SK-N-SH (cell line): ENCODE measurements around the gene BPIFB1. TPM values are rescaled to one million over a fixed set of nuclear protein-coding genes. Genes with fewer than 3 reads are reported as not detected.

Experiments
- CTCF ChIA-PET: fragments of 300-600, 350-600 bp; formaldehyde crosslinking; extraction: SDS; loops from one replicate; lab custom pipeline; 2021; lab: Yijun Ruan, JAX
- POLR2A ChIA-PET: fragments of 350-600 bp; sonication (Branson Sonifier 250); formaldehyde crosslinking; extraction: SDS; loops from one replicate; lab custom pipeline; 2020; ENCODE audit warnings: antibody characterized with exemption, inconsistent platforms; lab: Yijun Ruan, JAX
- DNase-seq: peaks from one replicate; pipeline ENCODE4 v3.0.0; 2012
- H2AFZ ChIP-seq: fragments of 200-600 bp; sonication (generic); 2 replicates; pipeline ENCODE4 v1.8.1; 2016; ENCODE audit warnings: antibody characterized with exemption, mild to moderate bottlenecking, low read depth
- H3F3A ChIP-seq: fragments of 200-600 bp; sonication (generic); replicated peaks from 2 replicates; pipeline ENCODE3; 2016; ENCODE audit warnings: antibody characterized with exemption, mild to moderate bottlenecking; ENCODE audit not compliant: insufficient read depth
- H3K27ac ChIP-seq, 2 experiments: fragments of 200-500 bp in 1 of 2; fragments of 200-600 bp in 1 of 2; sonication (Bioruptor generic) in 1 of 2; sonication (generic), shearing (Covaris generic) in 1 of 2; 2 replicates each; pipeline versions ENCODE4 v1.5.1 to v1.6.1; 2014 to 2016; ENCODE audit warnings: low read depth in 2 of 2, inconsistent platforms in 1 of 2, low read length in 1 of 2, mild to moderate bottlenecking in 1 of 2, mixed read lengths in 1 of 2
- H3K27me3 ChIP-seq: fragments of 200-600 bp; sonication (generic), shearing (Covaris generic); 2 replicates; pipeline ENCODE4 v1.6.1; 2016; ENCODE audit warnings: mixed run types; ENCODE audit not compliant: insufficient read depth
- H3K36me3 ChIP-seq, 2 experiments: fragments of 200-500 bp in 1 of 2; fragments of 200-600 bp in 1 of 2; sonication (Bioruptor generic) in 1 of 2; sonication (generic) in 1 of 2; replicated peaks in 1 of 2; 2 replicates each; pipeline versions ENCODE3 to v1.5.1; 2014 to 2016; ENCODE audit warnings: low read length in 1 of 2, mild to moderate bottlenecking in 1 of 2; ENCODE audit not compliant: insufficient read depth in 2 of 2, control insufficient read depth in 1 of 2
- H3K4me1 ChIP-seq, 2 experiments: fragments of 200-500 bp in 1 of 2; fragments of 200-600 bp in 1 of 2; sonication (Bioruptor generic) in 1 of 2; sonication (generic), shearing (Covaris generic) in 1 of 2; 2 replicates each; pipeline versions ENCODE4 v1.5.1 to v1.6.1; 2014 to 2016; ENCODE audit warnings: low read depth in 1 of 2, low read length in 1 of 2, mixed run types in 1 of 2; ENCODE audit not compliant: insufficient read depth in 2 of 2, control insufficient read depth in 1 of 2
- H3K4me2 ChIP-seq: fragments of 200-600 bp; sonication (generic), shearing (Covaris generic); 2 replicates; pipeline ENCODE4 v1.6.1; 2017; ENCODE audit warnings: mixed run types
- H3K4me3 ChIP-seq, 2 experiments: fragments of 200-500 bp in 1 of 2; fragments of 200-600 bp in 1 of 2; sonication (Bioruptor generic) in 1 of 2; sonication (generic), shearing (Covaris generic) in 1 of 2; 2 replicates each; pipeline versions ENCODE4 v1.5.1 to v1.8.1; 2014 to 2016; ENCODE audit warnings: low read depth in 2 of 2, inconsistent platforms in 1 of 2, low read length in 1 of 2, mild to moderate bottlenecking in 1 of 2, mixed read lengths in 1 of 2, moderate library complexity in 1 of 2
- H3K79me2 ChIP-seq: fragments of 200-600 bp; sonication (generic); 2 replicates; pipeline ENCODE4 v1.8.1; 2017; ENCODE audit warnings: mild to moderate bottlenecking; ENCODE audit not compliant: insufficient read depth
- H3K9ac ChIP-seq: fragments of 200-600 bp; sonication (generic); 2 replicates; pipeline ENCODE4 v1.6.1; 2017; ENCODE audit warnings: mixed run types
- H3K9me2 ChIP-seq: fragments of 200-600 bp; sonication (generic); 2 replicates; pipeline ENCODE4 v1.6.1; 2017; ENCODE audit warnings: mixed run types
- H3K9me3 ChIP-seq: fragments of 200-600 bp; sonication (generic); 2 replicates; pipeline ENCODE4 v1.6.1; 2017; ENCODE audit warnings: mixed run types, mild to moderate bottlenecking, moderate library complexity
- H4K20me1 ChIP-seq: fragments of 200-600 bp; sonication (generic); 2 replicates; pipeline ENCODE4 v1.6.1; 2017; ENCODE audit warnings: mild to moderate bottlenecking, mixed run types; ENCODE audit not compliant: insufficient read depth
- CHD2 ChIP-seq: fragments of 150-350 bp; IDR thresholded peaks from 2 replicates; pipeline ENCODE4 v1.6.1; 2018; ENCODE audit warnings: low read length; ENCODE audit not compliant: partially characterized antibody
- CTCF ChIP-seq: fragments of 200-600 bp; sonication (generic); IDR thresholded peaks from 2 replicates; pipeline ENCODE4 v1.6.1; 2017; ENCODE audit warnings: antibody characterized with exemption, mild to moderate bottlenecking, moderate library complexity
- EZH2phosphoT487 ChIP-seq: fragments of 200-600 bp; sonication (generic); IDR thresholded peaks from 2 replicates; pipeline ENCODE4 v1.6.1; 2017; ENCODE audit warnings: low read depth, mixed run types, mild to moderate bottlenecking, antibody characterized with exemption, moderate library complexity, borderline replicate concordance
- FOSL2 ChIP-seq: IDR thresholded peaks from 2 replicates; pipeline ENCODE4 v1.4.0; 2012; ENCODE audit warnings: low read depth, mild to moderate bottlenecking, moderate library complexity, borderline replicate concordance
- FOXM1 ChIP-seq: IDR thresholded peaks from 2 replicates; pipeline ENCODE4 v1.4.0; 2012; ENCODE audit warnings: low read depth, mild to moderate bottlenecking
- GABPA ChIP-seq: IDR thresholded peaks from 2 replicates; pipeline ENCODE4 v1.4.0; 2012; ENCODE audit warnings: low read depth, mild to moderate bottlenecking
- GATA2 ChIP-seq: sonication (generic); formaldehyde crosslinking; IDR thresholded peaks from 2 replicates; pipeline ENCODE4 v1.5.0; 2020; ENCODE audit warnings: mild to moderate bottlenecking, missing genetic modification reagents
- JUND ChIP-seq: IDR thresholded peaks from 2 replicates; pipeline ENCODE4 v1.4.0; 2012
- MAX ChIP-seq: IDR thresholded peaks from 2 replicates; pipeline ENCODE4 v1.4.0; 2012; ENCODE audit warnings: low read depth
- MXI1 ChIP-seq: IDR thresholded peaks from 2 replicates; pipeline ENCODE4 v1.6.1; 2012; ENCODE audit warnings: mild to moderate bottlenecking, low read depth, low read length, improper control_type of control experiment
- NFIC ChIP-seq: IDR thresholded peaks from 2 replicates; pipeline ENCODE4 v1.4.0; 2012; ENCODE audit warnings: borderline replicate concordance
- NRF1 ChIP-seq: IDR thresholded peaks from 2 replicates; pipeline ENCODE4 v1.6.1; 2012; ENCODE audit warnings: low read depth, mild to moderate bottlenecking, low read length
- PBX3 ChIP-seq: IDR thresholded peaks from 2 replicates; pipeline ENCODE4; 2012
- RAD21 ChIP-seq: IDR thresholded peaks from 2 replicates; pipeline ENCODE4 v1.6.1; 2012; ENCODE audit warnings: mild to moderate bottlenecking, low read length
- RCOR1 ChIP-seq: fragments of 150-350 bp; IDR thresholded peaks from 2 replicates; pipeline ENCODE4 v1.6.1; 2017; ENCODE audit warnings: antibody characterized with exemption, low read length
- REST ChIP-seq: IDR thresholded peaks from 2 replicates; pipeline ENCODE4 v1.6.1; 2012; ENCODE audit warnings: mild to moderate bottlenecking, low read depth, low read length, moderate library complexity
- SIN3A ChIP-seq: IDR thresholded peaks from 2 replicates; pipeline ENCODE4 v1.6.1; 2012; ENCODE audit warnings: low read depth, mild to moderate bottlenecking, low read length, moderate library complexity, borderline replicate concordance
- TCF12 ChIP-seq: IDR thresholded peaks from 2 replicates; pipeline ENCODE4 v1.4.0; 2012
- TEAD4 ChIP-seq: IDR thresholded peaks from 2 replicates; pipeline ENCODE4 v1.4.0; 2012; ENCODE audit warnings: mild to moderate bottlenecking, borderline replicate concordance; ENCODE audit not compliant: insufficient read depth
- USF2 ChIP-seq: fragments of 150-350 bp; IDR thresholded peaks from 2 replicates; pipeline ENCODE4 v1.6.1; 2017; ENCODE audit warnings: antibody characterized with exemption, low read length, low read depth, borderline replicate concordance
- WGBS: methylation state at CpG from one replicate; pipeline ENCODE4 v1.1.6; 2017; ENCODE audit warnings: low lambda C conversion rate; 5-methylcytosine and 5-hydroxymethylcytosine counted together
- polyA plus RNA-seq, 3 experiments: library from polyadenylated mRNA; depleted of rRNA; stranded (reverse); fragments of >200 nt; gene quantifications; 2 replicates each; pipeline ENCODE4 v1.2.3, GENCODE V29; 2012

Gene BPIFB1
- polyA plus RNA-seq, 1 of the 3 experiments (the other 2 are of a cell fraction), result not detected

GRCh38 chr20:33317424-33318095, 34.5 kb downstream of the BPIFB1 start:
- Histone ChIP-seq H3K9ac (no peak overlapping the region), H4K20me1 (no peaks in the 10 kb centered on the region), H3F3A (no peaks in the 10 kb centered on the region), H3K9me2 (no peaks in the 10 kb centered on the region), H3K4me3 (no peak overlapping the region), H3K79me2 (no peaks in the 10 kb centered on the region), H3K4me2 (no peak overlapping the region), H3K9me3 (no peaks in the 10 kb centered on the region), H3K27ac (no peak overlapping the region), H3K4me1 (no peaks in the 10 kb centered on the region), H3K27me3 (peaks cover 23% of the 10 kb centered on the region; the same call in 1 of the 2 replicates), H3K36me3 (no peaks in the 10 kb centered on the region), H2AFZ (no peak overlapping the region)
- DNase-seq, result no peak
- WGBS, result 57% methylated on average over 14 of the region's 14 CpGs
- ChIA-PET POLR2A (interaction anchor here (0.6 kb wide), 1 partner anchor 90 kb away, joined by 6 read pairs; no protein-coding TSS in a partner anchor), CTCF (no interaction called here)
- TF ChIP-seq USF2, result no peak
- no peak for TF ChIP-seq REST
- TF ChIP-seq SIN3A, result no peak
- TF ChIP-seq GATA2, result no peak
- no peak for TF ChIP-seq RCOR1
- no peak for TF ChIP-seq GABPA
- TF ChIP-seq NRF1, result no peak
- no peak for TF ChIP-seq TCF12
- no peak for TF ChIP-seq MXI1
- no peak for TF ChIP-seq CHD2
- TF ChIP-seq JUND, result no peak
- TF ChIP-seq FOXM1, result no peak
- TF ChIP-seq CTCF, result no peak
- TF ChIP-seq NFIC, result no peak
- no peak for TF ChIP-seq FOSL2
- TF ChIP-seq MAX, result no peak
- no peak for TF ChIP-seq TEAD4
- TF ChIP-seq EZH2phosphoT487, result no peak
- no peak for TF ChIP-seq PBX3
- TF ChIP-seq RAD21, result no peak
- TF ChIP-seq, all 33 proteins: peak for 0
